Uterus (tissue), 2 donors: ENCODE data around the gene PGF.

Experiments
- CTCF ChIP-seq, 4 experiments: fragments of 200-600 bp in 2 of 4; fragments of 450-650 bp in 2 of 4; sonication (generic) in 2 of 4; IDR thresholded peaks; one replicate each; pipeline ENCODE4 v1.5.1; 2016 to 2019; ENCODE audit warnings: antibody characterized with exemption in 4 of 4, mild to moderate bottlenecking in 2 of 4, moderate library complexity in 1 of 4
- POLR2A ChIP-seq, 2 donors: fragments of 450-650 bp; IDR thresholded peaks; one replicate each; pipeline ENCODE4 v1.6.1; 2016; ENCODE audit warnings: antibody characterized with exemption in 2 of 2, mild to moderate bottlenecking in 1 of 2, moderate library complexity in 1 of 2

GRCh38 chr14:74921987-74922751 lies 33.2 kb downstream of the PGF start:
- TF ChIP-seq POLR2A (IDR thresholded peaks at IDR 0.05) (no peak), CTCF (IDR thresholded peaks at IDR 0.05) (no peak)
